Lung (tissue), 12 donors: ENCODE data around the gene TMEM50B. TPM values are rescaled to one million over a fixed set of nuclear protein-coding genes. Genes with fewer than 3 reads are reported as not detected.

ENCODE experiments used
- ATAC-seq: fragments of 200-7000 bp; cut with Tn5 transposase; one replicate; pipeline ENCODE4 v1.9.1; 2020; ENCODE audit warnings: moderate number of reproducible peaks; ENCODE audit not compliant: insufficient read depth, low FRiP score
- DNase-seq, 3 donors: peaks; one replicate each; pipeline ENCODE4 v3.0.0-alpha.2; 2013 to 2017
- H3K27ac ChIP-seq, 2 donors: one replicate each; pipeline ENCODE4 v1.5.1; 2013; ENCODE audit warnings: mild to moderate bottlenecking in 2 of 2, moderate library complexity in 2 of 2, control low read depth in 1 of 2, inconsistent platforms in 1 of 2, low read depth in 1 of 2, low read length in 1 of 2
- H3K27me3 ChIP-seq, 3 donors: one replicate each; pipeline ENCODE4 v1.5.1; 2013; ENCODE audit warnings: low read length in 2 of 3; ENCODE audit not compliant: control insufficient read depth in 3 of 3, insufficient read depth in 3 of 3
- H3K36me3 ChIP-seq, 4 donors: one replicate each; pipeline ENCODE4 v1.5.1; 2013; ENCODE audit warnings: low read length in 4 of 4, mild to moderate bottlenecking in 1 of 4, moderate library complexity in 1 of 4; ENCODE audit not compliant: control insufficient read depth in 4 of 4, insufficient read depth in 4 of 4
- H3K4me1 ChIP-seq, 5 donors: one replicate each; pipeline ENCODE4 v1.5.1; 2013; ENCODE audit warnings: low read length in 5 of 5, mild to moderate bottlenecking in 2 of 5, moderate library complexity in 1 of 5; ENCODE audit not compliant: control insufficient read depth in 5 of 5, insufficient read depth in 5 of 5
- H3K4me3 ChIP-seq: one replicate; pipeline ENCODE4 v1.5.1; 2013; ENCODE audit warnings: mild to moderate bottlenecking, control low read depth, moderate library complexity
- H3K9ac ChIP-seq, 2 donors: one replicate each; pipeline ENCODE4 v1.5.1; 2013; ENCODE audit warnings: low read length in 2 of 2, control low read depth in 1 of 2; ENCODE audit not compliant: insufficient read depth in 1 of 2
- H3K9me3 ChIP-seq, 4 donors: one replicate each; pipeline ENCODE4 v1.5.1; 2013; ENCODE audit warnings: low read length in 3 of 4, mild to moderate bottlenecking in 1 of 4, moderate library complexity in 1 of 4; ENCODE audit not compliant: control insufficient read depth in 4 of 4, insufficient read depth in 3 of 4
- WGBS, 2 donors: extraction: QIAGEN DNeasy Blood & Tissue Kit; methylation state at CpG; one replicate each; pipeline ENCODE4 v1.1.7; 2013; 5-methylcytosine and 5-hydroxymethylcytosine counted together
- polyA plus RNA-seq, 2 donors: library from polyadenylated mRNA; stranded (reverse); fragments of 200-250 nt; gene quantifications; one replicate each; pipeline ENCODE4 v1.2.1, GENCODE V29; 2013
- total RNA-seq, 2 donors: library from RNA; depleted of rRNA in 1 of 2; stranded (reverse); fragments of >200 nt in 1 of 2; gene quantifications; one replicate each; pipeline ENCODE4 v1.2.1, GENCODE V29; 2014 to 2021
- TF ChIP-seq, protein P1 (sequence below): IDR thresholded peaks from 2 replicates; pipeline ENCODE4 v1.5.1; 2012; ENCODE audit warnings: mild to moderate bottlenecking; ENCODE audit errors: control extremely low read depth, extremely low read depth
- donor health status: control.
- donor health status: control.
- donor health status: Bipolar disorder and iron deficiency.
- donor health status: healthy.
- donor health status: DM: yes; HTN: yes; CAD: no.

Gene TMEM50B
- total and polyA plus RNA-seq, 4 donors, result 35.4 to 73.6 (median 48.4) TPM

DNA sequence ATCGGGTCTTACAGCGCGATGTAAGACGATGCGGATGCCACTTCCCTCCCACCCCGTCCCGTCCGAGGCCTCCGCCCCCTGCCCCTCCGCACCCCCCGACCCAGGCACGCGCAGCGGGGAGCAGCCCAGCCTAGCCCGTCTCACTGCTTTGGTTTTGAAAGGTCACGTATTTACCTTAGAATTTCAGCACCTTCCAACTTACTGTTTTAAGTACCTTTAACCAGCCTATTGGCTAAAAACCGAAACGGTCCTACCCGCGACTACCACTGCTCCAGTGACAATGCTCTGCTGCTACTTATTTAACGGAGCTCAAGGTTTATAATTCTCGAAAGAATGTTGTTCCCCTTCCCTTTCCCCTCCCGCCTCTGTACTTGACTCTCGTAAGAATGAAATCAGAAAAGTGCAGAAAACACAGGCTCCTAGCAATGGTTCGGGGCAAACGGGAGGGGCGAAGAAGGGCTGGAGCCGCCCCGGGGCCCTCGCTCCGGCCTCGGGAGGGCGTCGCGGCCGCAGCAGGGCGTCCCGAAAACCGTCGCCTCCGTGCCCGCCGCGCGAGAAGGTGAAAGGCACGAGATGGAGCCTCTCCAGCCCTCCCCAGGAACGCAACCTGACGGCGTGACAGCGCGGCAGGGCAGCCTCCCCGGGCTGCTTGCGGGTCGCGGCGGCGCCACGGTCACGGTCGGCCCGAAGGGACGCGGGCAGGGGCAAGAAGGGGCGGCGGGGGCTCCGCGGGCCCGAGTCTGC is 667 bp downstream of the TMEM50B start:
- TF ChIP-seq, protein P1, sequence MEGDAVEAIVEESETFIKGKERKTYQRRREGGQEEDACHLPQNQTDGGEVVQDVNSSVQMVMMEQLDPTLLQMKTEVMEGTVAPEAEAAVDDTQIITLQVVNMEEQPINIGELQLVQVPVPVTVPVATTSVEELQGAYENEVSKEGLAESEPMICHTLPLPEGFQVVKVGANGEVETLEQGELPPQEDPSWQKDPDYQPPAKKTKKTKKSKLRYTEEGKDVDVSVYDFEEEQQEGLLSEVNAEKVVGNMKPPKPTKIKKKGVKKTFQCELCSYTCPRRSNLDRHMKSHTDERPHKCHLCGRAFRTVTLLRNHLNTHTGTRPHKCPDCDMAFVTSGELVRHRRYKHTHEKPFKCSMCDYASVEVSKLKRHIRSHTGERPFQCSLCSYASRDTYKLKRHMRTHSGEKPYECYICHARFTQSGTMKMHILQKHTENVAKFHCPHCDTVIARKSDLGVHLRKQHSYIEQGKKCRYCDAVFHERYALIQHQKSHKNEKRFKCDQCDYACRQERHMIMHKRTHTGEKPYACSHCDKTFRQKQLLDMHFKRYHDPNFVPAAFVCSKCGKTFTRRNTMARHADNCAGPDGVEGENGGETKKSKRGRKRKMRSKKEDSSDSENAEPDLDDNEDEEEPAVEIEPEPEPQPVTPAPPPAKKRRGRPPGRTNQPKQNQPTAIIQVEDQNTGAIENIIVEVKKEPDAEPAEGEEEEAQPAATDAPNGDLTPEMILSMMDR, result no peak
- peak; percentile 36 to 63 (median 44) for DNase-seq
- no peaks in the 10 kb centered on the region for H3K27me3 ChIP-seq
- H3K4me3 ChIP-seq, result peak overlapping the region; percentile 96
- peak; percentile 3 for ATAC-seq
- peaks cover 0 to under 1% (median 0%) of the 10 kb centered on the region in 4 donors for H3K36me3 ChIP-seq
- H3K9me3 ChIP-seq, result no peaks in the 10 kb centered on the region
- 0 to 1% methylated on average over 61 to 68 of the region's 68 CpGs for WGBS, 2 donors
- H3K4me1 ChIP-seq, result peaks cover 0 to 7% (median 3%) of the 10 kb centered on the region in 5 donors
- H3K27ac ChIP-seq, result peak overlapping the region; percentile 87 to 100
- peak overlapping the region; percentile 88 to 92 for H3K9ac ChIP-seq

DNA sequence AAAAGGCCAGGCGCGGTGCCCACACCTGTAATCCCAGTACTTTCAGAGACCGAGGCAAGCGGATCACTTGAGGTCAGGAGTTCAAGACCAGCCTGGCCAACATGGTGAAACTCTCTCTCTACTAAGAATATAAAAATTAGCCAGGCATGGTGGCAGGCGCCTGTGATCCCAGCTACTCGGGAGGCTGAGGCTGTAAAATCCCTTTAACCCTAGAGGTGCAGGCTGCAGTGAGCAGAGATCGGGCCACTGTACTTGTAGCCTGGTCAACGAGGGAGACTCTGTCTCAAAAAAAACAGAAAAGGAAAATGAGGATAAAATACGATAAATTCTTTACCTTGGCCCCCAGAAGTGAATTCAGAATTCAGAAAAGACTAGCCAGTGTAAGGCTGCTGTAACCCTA is 1.6 kb downstream of the TMEM50B start:
- WGBS, 2 donors, result 66 to 71% methylated on average over 9 of the region's 9 CpGs
- DNase-seq, result no peak
- H3K27ac ChIP-seq, result no peak overlapping the region
- H3K4me3 ChIP-seq, result peak overlapping the region; percentile 17
- H3K36me3 ChIP-seq, result peaks cover 0 to 2% (median 0%) of the 10 kb centered on the region in 4 donors
- TF ChIP-seq, protein P1, result no peak
- peaks cover 0 to 7% (median 3%) of the 10 kb centered on the region in 5 donors for H3K4me1 ChIP-seq
- peak overlapping the region; percentile 88 to 92 for H3K9ac ChIP-seq
- H3K27me3 ChIP-seq, result no peaks in the 10 kb centered on the region
- ATAC-seq, result no peak
- no peaks in the 10 kb centered on the region for H3K9me3 ChIP-seq

DNA sequence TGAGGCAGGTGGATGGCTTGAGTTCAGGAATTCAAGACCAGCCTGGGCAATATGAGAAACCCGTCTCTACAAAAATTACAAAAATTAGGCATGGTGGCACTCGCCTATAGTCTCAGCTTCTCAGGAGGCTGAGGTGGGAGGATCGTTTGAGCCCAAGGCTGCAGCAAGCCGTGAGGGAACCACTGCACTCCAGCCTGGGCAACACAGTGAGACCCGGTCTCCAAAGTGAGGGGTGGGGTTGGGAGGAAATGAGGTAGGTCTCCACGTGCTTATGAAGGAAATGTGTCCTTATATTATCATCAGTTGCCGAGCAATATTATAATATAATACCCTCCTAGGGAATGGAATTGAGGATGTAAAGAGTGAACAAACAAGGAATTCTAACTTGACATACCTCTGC is 2.7 kb downstream of the TMEM50B start:
- Histone ChIP-seq H3K9me3 (no peaks in the 10 kb centered on the region), H3K4me3 (no peak overlapping the region), H3K27me3 (no peaks in the 10 kb centered on the region), H3K9ac (no peak overlapping the region), H3K27ac (no peak overlapping the region), H3K4me1 (peaks cover 0 to 7% (median 3%) of the 10 kb centered on the region in 5 donors), H3K36me3 (peaks cover 0 to 2% (median 0%) of the 10 kb centered on the region in 4 donors)
- no peak for DNase-seq
- TF ChIP-seq, protein P1, result no peak
- WGBS, 2 donors, result 87% methylated on average over 7 of the region's 7 CpGs
- no peak for ATAC-seq

DNA sequence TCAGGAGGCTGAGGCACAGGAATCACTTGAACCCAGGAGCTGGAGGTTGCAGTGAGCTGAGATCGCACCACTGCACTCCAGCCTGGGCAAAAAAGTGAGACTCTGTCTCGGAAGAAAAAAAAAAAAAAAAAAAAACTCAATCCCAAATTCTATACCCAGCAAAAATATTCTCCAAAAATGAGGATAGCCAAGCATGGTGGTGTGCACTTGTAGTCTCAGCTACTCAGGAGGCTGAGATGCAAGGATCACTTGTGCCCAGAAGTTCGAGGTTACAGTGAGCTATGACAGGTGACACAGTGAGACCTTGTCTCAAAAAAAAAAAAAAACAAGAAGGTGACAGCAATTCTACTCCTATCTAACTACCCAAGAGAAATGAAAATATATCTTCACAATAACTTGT is 6.4 kb downstream of the TMEM50B start:
- H3K36me3 ChIP-seq, result peaks cover 0 to 2% (median 0%) of the 10 kb centered on the region in 4 donors
- H3K27me3 ChIP-seq, result no peaks in the 10 kb centered on the region
- no peak for DNase-seq
- H3K9ac ChIP-seq, result no peak overlapping the region
- no peaks in the 10 kb centered on the region for H3K9me3 ChIP-seq
- peaks cover 0 to 6% (median 2%) of the 10 kb centered on the region in 5 donors for H3K4me1 ChIP-seq
- H3K4me3 ChIP-seq, result no peak overlapping the region
- ATAC-seq, result no peak
- no peak overlapping the region for H3K27ac ChIP-seq
- TF ChIP-seq, protein P1, result no peak
- WGBS, 2 donors, result 100% methylated on average over 3 of the region's 3 CpGs
